ENCODE data around the gene SECISBP2L.

DNA sequence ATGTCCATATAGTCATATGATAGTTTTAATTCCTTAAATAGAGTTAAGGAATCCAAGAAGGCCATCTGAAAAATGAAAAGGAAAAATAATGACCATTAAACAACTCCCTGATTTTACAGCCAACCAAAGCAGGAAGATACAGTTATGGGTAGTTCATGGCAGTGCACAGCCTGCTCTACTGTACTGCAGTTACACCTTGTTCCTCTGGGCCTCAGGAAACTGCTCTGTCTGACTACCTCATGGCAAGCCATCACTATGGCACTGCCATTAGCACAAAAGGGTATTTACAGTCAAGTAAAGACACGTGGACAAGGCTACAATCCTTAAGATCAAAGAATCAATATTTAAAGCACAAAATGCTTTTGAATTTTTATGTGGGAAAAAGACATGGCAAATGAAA, 19.5 kb downstream of the SECISBP2L start:
- TF ChIP-seq, protein P1, sequence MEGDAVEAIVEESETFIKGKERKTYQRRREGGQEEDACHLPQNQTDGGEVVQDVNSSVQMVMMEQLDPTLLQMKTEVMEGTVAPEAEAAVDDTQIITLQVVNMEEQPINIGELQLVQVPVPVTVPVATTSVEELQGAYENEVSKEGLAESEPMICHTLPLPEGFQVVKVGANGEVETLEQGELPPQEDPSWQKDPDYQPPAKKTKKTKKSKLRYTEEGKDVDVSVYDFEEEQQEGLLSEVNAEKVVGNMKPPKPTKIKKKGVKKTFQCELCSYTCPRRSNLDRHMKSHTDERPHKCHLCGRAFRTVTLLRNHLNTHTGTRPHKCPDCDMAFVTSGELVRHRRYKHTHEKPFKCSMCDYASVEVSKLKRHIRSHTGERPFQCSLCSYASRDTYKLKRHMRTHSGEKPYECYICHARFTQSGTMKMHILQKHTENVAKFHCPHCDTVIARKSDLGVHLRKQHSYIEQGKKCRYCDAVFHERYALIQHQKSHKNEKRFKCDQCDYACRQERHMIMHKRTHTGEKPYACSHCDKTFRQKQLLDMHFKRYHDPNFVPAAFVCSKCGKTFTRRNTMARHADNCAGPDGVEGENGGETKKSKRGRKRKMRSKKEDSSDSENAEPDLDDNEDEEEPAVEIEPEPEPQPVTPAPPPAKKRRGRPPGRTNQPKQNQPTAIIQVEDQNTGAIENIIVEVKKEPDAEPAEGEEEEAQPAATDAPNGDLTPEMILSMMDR (conservative IDR thresholded peaks at IDR 0.05) = no peak
- TF ChIP-seq ZFX (IDR thresholded peaks at IDR 0.05) = no peak
